NCI-H82 (cell line): ENCODE measurements around the gene CADPS.

Experiments used
- DNase-seq: peaks from one replicate; lab custom pipeline; 2025; lab: John Stamatoyannopoulos, UW

CADPS gene

GRCh38 chr3:62433396-62433795 is 441.8 kb downstream of the CADPS start:
- DNase-seq: peak; percentile 98

GRCh38 chr3:62421207-62421606 is 454.0 kb downstream of the CADPS start:
- DNase-seq: peak; percentile 79

- no peak for DNase-seq
Measured at GRCh38 chr3:62416144-62416543, 459.1 kb downstream of the CADPS start.

GRCh38 chr3:62415312-62415801 is 459.9 kb downstream of the CADPS start:
- DNase-seq: no peak

DNA sequence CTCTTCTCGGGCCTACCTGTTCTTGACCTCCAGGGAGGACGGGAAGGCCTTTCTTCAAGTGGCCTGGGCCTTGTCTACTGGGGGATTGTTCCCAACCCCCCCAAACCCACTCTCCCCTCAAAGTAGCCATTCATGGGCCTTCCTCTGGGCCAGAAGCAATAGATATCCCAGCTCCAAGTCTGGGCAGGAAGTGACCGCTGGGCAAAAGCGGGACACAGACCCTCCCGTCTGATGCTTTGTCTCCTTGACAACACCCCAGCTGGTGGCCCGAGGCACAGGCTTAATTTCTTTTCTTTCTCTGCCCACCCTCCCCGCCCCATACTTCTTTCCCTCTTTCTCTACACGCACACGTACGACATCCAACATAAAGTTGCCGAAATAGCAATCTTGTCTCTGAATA is 460.4 kb downstream of the CADPS start:
- no peak for DNase-seq

DNA sequence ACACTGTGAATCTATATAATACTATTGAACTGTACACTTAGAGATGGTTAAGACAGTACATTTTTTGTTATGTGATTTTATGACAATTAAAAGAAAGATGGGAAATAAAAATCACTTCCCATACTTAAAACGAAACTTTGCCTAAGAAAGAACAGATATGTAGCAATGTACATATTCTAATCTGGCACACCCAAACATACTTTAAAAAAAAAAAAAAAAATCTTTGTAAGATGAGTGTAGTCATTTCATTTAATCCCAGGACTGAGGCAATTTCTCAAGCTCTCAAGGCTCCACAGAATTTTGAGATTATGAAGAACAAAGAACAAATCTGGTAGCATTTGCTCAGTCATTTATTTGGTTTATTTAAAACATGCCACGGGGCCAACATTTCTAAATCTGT is 461.5 kb downstream of the CADPS start:
- no peak for DNase-seq

GRCh38 chr3:62406945-62407344 is 468.3 kb downstream of the CADPS start:
- no peak for DNase-seq

- DNase-seq: no peak
Measured at GRCh38 chr3:62405566-62405965, 469.6 kb downstream of the CADPS start.

DNA sequence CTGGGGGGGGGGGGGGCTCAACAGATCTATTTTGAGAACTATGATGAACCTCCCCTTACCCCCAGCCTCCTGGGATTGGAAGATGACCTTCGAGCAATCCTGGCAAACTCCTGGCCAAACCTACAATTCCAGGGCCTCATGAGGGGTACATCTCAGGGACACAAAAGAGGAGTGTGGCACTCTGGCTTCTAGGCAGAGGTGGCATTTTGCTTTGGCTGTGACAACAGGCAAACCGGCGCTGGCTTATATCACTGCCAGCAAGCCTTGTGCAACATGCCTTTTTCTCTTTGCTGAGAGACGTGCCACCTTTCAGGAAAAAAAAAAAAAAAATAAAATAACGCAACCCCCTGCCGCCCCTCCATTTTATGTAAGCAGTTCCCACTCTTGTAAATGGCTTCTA is 470.1 kb downstream of the CADPS start:
- DNase-seq: no peak

DNA sequence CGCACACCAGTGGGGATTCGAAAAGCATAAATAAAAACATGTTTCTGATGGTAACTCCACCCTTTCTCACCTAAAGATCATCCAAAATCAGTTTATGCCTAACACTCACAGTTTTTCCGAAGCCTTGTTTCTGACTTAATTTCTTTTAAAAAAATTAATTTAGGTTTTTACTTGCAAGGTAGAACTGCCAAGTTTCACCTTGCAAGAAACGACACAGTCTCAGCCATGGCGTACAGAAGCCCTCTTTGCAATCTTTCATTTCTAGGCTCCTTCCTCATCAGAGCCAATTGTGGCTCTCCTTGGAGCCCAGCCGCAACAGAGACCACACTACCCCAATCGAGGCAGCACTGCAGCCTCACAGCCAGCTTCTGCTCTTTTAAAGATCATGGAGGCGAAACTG is 470.9 kb downstream of the CADPS start:
- no peak for DNase-seq

DNA sequence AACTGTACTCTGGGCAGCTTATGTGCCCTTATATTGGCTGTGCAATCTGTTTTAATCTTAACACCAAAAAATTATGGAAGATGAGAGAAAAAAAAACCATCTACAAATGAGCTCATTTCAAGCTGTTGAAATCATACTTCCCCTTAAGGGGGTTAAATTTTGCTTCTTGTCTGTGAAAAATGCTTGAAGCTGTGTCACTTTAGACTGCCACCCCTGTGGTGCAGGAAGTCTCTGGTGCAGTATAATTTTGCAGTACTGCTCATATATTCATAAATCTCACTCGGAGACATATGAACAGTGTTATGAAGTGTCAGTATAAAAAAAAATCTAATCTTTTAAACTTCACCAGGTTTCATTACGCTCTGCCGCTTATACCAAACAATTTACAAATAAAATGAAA is 471.5 kb downstream of the CADPS start:
- DNase-seq: no peak

- no peak for DNase-seq
Measured at GRCh38 chr3:62392626-62393292, 482.5 kb downstream of the CADPS start.

- DNase-seq: no peak
Measured at GRCh38 chr3:62387251-62387650, 488.0 kb downstream of the CADPS start.

DNA sequence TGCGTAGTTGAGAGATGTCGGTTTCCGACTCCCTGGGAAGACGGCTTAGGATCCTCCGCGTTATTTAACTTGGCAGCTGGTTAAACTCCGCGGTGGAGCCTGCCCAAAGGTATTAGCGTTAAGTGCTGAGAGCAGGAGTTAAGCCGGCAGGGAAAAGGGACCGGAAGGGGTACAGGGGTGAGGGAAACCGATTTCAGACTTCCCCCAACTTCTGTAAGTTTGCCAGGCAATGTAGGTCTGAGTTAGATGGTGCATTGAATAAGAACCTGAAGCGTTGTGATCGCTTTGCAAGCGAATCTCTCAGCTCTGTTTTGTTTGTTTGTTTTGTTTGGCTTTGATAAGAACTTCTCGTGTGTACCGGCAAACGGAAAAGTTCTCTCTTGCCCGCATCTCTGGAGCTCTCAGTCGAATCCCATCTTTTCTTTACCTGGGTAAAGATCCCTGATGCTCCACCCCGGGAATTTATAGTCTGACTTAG is 495.9 kb downstream of the CADPS start:
- DNase-seq: peak; percentile 88

- no peak for DNase-seq
Measured at GRCh38 chr3:62378921-62379320, 496.3 kb downstream of the CADPS start.

- DNase-seq: peak; percentile 37
Measured at GRCh38 chr3:62378311-62378789, 496.9 kb downstream of the CADPS start.

DNA sequence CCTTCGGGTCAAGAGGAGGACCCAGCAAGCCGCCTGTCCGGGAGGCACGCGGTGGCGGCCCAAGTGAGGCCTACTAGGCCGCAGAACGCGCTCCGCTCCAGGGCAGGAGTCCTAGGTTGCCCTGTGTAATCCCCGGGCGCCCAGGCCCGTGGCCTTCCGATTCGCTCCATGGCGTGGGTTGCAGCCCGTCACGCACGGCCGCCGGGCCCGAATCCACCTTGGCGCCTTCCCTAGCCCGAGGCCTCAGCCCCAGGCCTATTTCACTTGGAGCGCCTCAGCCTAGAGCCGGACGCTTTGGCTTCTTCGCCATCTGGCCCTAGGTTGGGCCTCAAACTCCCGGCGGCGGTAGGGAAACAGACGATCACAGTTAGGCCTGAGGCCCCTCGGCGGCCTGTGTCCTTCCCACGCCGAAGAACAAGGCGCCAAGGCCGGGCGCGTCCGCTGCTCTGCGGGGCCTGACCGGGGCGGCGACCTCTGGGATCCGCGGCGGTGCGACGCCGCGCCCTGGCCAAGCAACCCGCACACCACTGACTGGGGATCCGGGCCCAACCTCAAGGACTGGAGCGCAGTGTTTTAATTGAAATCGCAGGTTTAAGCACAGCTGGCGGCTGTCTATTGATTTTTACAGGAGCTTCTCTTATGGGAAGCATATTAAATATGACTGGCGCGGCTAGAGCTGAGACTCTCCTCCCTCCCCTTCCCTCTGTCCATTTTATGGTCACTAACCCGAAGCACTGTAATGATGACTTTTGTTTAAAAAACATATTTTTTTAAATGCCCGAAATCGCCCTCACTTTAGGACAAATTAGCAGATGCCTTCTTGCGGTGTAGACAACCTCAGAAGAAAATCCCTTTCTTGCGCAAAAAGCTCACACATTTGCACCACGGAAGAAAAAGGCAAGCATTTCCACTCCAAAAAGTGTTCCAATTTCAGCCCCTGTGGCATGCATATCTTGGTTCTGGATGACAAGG is 498.0 kb downstream of the CADPS start:
- DNase-seq: no peak

- no peak for DNase-seq
Measured at GRCh38 chr3:62376454-62376720, 498.8 kb downstream of the CADPS start.

DNA sequence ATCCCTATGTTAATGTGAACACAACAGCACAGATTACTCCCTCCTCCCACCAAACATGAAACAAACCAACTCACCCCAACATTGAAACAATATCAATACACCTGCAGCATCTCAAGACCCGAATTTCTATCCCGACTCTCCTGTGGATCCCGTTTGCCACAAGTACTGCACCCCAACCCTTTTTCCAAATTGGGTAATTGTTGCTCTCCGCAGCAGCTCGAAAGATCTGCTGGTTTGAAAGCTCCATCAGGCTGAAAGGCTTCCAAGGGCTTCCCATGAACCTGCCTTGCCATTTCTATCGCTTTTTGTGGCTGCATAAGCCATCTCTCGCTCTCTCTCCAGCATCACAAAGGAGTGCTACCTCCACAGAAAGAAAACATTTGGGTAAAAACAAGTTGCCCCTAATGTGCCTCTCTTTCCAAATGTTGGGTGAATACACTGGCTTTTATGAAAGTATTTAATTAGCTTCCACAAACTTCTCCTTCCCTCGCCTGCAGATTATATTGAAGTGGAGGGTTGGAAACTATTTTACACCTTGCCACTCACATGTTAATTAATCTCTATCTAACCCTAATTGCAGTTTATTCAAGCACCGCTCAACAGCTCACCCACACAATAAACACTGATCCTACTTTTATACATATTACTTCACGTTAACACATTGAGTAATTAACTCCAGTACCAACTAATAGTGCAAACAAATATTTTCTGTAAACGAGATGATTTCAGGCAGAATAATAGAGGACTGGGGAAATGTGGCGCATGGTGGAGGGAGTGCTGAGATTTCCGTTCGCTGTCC is 499.4 kb downstream of the CADPS start:
- no peak for DNase-seq

GRCh38 chr3:62374341-62375218 is 500.6 kb downstream of the CADPS start:
- peak; percentile 61 for DNase-seq

DNA sequence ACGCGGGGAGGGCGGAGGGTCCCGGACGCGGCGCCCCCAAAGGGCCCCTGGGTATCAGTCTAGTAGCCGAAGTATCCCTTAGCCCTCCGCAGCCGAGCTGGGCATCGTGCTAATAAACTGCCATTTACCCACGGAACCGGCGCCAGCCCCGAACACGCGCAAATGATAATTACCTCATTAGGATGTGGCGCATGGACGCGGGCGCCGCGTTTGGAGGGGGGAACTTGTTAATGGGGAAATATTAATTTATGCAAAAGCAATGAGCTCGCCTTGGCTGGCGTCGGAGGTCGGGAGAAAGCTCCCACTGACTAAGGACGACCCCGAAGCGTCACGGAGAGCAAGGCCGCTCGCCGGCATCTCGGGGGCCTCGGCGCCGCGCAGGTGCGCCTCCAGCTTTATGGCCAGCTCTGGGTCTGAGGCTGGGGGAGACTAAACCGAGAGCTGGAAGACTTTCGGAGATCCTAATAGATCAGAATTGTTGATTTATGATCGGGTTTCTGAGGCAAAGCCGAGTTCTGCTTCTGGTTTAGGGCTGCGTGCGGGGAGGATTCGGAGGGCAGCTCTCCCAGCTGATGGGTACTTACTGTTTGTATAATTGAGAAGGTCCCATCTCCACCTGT is 501.4 kb downstream of the CADPS start:
- no peak for DNase-seq
